ENCODE results near the gene C12orf60. TPM values are rescaled to one million over a fixed set of nuclear protein-coding genes. Genes with fewer than 3 reads are reported as not detected.

The C12orf60 gene
- total RNA-seq, 1 experiment from 2014 or later: 0.54 TPM

DNA sequence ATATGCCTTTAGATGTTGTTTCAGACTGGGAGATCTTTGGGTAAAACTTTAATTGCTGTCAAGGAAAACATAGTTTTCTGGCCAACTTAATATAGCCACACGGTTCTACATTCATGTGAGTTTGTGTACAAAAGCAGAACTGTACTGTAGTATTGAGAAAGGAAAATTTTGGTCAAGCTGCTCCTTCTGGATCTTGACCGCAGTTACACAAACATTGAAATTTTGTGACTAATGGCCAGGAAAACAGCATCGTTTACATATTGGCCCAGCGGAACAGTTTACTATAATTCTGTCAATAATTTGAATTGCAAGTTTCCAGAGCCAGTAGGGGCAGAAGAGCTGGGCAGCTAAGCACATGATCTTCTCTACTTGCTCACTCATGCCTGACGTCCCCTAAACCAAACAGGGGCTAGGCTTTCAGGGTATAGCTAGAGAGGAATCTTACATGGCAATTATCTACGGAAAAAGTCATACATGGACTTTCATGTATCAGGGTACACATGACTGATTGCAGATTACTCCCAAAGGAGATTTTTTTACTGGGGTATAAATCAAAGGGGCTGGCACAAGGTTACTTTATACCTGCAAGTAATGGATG lies 51.2 kb downstream of the C12orf60 start:
- no TSS peak for BruUV-seq (replicated peaks)
- Histone ChIP-seq H3K4me3 (ENCODE audit: low read depth in 2 of 2, low read length in 2 of 2) (no peak overlapping the region), H3K27ac (ENCODE audit: low read length) (no peak overlapping the region), H3K27me3 (ENCODE audit: control insufficient read depth, insufficient read depth, low read length) (no peaks in the 10 kb centered on the region), H3K36me3 (ENCODE audit: control insufficient read depth, insufficient read depth, low read length) (no peaks in the 10 kb centered on the region), H3K4me1 (ENCODE audit: control insufficient read depth, insufficient read depth, low read length) (no peaks in the 10 kb centered on the region), H3K9me3 (ENCODE audit: control insufficient read depth, insufficient read depth, low read depth, low read length) (no peaks in the 10 kb centered on the region)
- TF ChIP-seq, protein P1, sequence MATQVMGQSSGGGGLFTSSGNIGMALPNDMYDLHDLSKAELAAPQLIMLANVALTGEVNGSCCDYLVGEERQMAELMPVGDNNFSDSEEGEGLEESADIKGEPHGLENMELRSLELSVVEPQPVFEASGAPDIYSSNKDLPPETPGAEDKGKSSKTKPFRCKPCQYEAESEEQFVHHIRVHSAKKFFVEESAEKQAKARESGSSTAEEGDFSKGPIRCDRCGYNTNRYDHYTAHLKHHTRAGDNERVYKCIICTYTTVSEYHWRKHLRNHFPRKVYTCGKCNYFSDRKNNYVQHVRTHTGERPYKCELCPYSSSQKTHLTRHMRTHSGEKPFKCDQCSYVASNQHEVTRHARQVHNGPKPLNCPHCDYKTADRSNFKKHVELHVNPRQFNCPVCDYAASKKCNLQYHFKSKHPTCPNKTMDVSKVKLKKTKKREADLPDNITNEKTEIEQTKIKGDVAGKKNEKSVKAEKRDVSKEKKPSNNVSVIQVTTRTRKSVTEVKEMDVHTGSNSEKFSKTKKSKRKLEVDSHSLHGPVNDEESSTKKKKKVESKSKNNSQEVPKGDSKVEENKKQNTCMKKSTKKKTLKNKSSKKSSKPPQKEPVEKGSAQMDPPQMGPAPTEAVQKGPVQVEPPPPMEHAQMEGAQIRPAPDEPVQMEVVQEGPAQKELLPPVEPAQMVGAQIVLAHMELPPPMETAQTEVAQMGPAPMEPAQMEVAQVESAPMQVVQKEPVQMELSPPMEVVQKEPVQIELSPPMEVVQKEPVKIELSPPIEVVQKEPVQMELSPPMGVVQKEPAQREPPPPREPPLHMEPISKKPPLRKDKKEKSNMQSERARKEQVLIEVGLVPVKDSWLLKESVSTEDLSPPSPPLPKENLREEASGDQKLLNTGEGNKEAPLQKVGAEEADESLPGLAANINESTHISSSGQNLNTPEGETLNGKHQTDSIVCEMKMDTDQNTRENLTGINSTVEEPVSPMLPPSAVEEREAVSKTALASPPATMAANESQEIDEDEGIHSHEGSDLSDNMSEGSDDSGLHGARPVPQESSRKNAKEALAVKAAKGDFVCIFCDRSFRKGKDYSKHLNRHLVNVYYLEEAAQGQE (IDR thresholded peaks at IDR 0.05; ENCODE audit: insufficient read depth in 1 of 2, low read depth in 2 of 2, low read length in 1 of 2): no peak
- TF ChIP-seq, protein P2, sequence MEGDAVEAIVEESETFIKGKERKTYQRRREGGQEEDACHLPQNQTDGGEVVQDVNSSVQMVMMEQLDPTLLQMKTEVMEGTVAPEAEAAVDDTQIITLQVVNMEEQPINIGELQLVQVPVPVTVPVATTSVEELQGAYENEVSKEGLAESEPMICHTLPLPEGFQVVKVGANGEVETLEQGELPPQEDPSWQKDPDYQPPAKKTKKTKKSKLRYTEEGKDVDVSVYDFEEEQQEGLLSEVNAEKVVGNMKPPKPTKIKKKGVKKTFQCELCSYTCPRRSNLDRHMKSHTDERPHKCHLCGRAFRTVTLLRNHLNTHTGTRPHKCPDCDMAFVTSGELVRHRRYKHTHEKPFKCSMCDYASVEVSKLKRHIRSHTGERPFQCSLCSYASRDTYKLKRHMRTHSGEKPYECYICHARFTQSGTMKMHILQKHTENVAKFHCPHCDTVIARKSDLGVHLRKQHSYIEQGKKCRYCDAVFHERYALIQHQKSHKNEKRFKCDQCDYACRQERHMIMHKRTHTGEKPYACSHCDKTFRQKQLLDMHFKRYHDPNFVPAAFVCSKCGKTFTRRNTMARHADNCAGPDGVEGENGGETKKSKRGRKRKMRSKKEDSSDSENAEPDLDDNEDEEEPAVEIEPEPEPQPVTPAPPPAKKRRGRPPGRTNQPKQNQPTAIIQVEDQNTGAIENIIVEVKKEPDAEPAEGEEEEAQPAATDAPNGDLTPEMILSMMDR (IDR thresholded peaks at IDR 0.05): no peak
- TF ChIP-seq SIN3A (IDR thresholded peaks at IDR 0.05; ENCODE audit: borderline replicate concordance, insufficient read depth, low read depth, low read length) (no peak), POLR2AphosphoS5 (IDR thresholded peaks at IDR 0.05; ENCODE audit: low read depth, low read length) (no peak), TCF7L2 (IDR thresholded peaks at IDR 0.05; ENCODE audit: low read depth, low read length) (no peak)
- ChIA-PET CTCF (no interaction called here), POLR2A (no interaction called here)
- in situ Hi-C loops (cut with HindIII; ENCODE audit: low pct_unique_long_range_greater_than_20kb, low sequenced_read_pairs): no loop called here
- ATAC-seq (no peak), DNase-seq (ENCODE audit: low read depth, low spot score) (no peak)
- intact Hi-C loops (cut with micrococcal nuclease; ENCODE audit: unreplicated experiment): no loop called here

DNA sequence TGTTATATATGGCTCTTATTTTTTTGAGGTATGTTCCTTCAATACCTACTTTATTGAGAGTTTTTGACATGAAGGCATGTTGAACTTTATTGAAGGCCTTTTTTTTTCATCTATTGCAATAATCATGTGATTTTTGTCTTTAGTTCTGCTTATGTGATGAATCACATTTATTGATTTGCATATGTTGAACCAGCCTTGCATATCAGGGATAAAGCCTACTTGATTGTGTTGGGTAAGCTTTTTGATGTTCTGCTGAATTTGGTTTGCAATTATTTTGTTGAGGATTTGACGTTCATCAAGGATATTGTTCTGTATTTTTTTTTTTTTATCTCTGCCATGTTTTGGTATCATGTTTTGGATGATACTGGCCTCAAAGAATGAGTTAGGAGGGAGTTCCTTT lies 55.0 kb downstream of the C12orf60 start:
- POLR2A ChIA-PET: no interaction called here
- BruUV-seq (replicated peaks): no TSS peak

More for the DNA sequence above, 55.0 kb downstream of the C12orf60 start:
- ATAC-seq (no peak), DNase-seq (ENCODE audit: low read depth, low spot score) (no peak)
- H3K27me3 ChIP-seq (ENCODE audit: control insufficient read depth, insufficient read depth, low read length): no peaks in the 10 kb centered on the region
- in situ Hi-C loops (cut with HindIII; ENCODE audit: low pct_unique_long_range_greater_than_20kb, low sequenced_read_pairs) (no loop called here), intact Hi-C loops (cut with micrococcal nuclease; ENCODE audit: unreplicated experiment) (no loop called here)
- CTCF ChIA-PET: no interaction called here
- no peaks in the 10 kb centered on the region for H3K9me3 ChIP-seq (ENCODE audit: control insufficient read depth, insufficient read depth, low read depth, low read length)
- H3K27ac ChIP-seq (ENCODE audit: low read length): no peak overlapping the region
- H3K36me3 ChIP-seq (ENCODE audit: control insufficient read depth, insufficient read depth, low read length): no peaks in the 10 kb centered on the region
- TF ChIP-seq TCF7L2 (IDR thresholded peaks at IDR 0.05; ENCODE audit: low read depth, low read length) (no peak), SIN3A (IDR thresholded peaks at IDR 0.05; ENCODE audit: borderline replicate concordance, insufficient read depth, low read depth, low read length) (no peak), POLR2AphosphoS5 (IDR thresholded peaks at IDR 0.05; ENCODE audit: low read depth, low read length) (no peak)
- TF ChIP-seq, protein P2 (IDR thresholded peaks at IDR 0.05): no peak
- TF ChIP-seq, protein P1 (IDR thresholded peaks at IDR 0.05; ENCODE audit: insufficient read depth in 1 of 2, low read depth in 2 of 2, low read length in 1 of 2): no peak
- no peak overlapping the region for H3K4me3 ChIP-seq (ENCODE audit: low read depth in 2 of 2, low read length in 2 of 2)
- no peaks in the 10 kb centered on the region for H3K4me1 ChIP-seq (ENCODE audit: control insufficient read depth, insufficient read depth, low read length)

All from Panc1 (cell line).